Measurements from ENCODE around the gene GLIS1.

The GLIS1 gene

GRCh38 chr1:53503433-53504217, 235.3 kb downstream of the GLIS1 start:
- no peak for DNase-seq (ENCODE audit: low read depth)
- no peak for TF ChIP-seq CTCF (conservative IDR thresholded peaks at IDR 0.05; ENCODE audit: low read depth, low read length)
- no peak overlapping the region for H3K4me3 ChIP-seq (ENCODE audit: low read depth, low read length)

- no peak for TF ChIP-seq CTCF (conservative IDR thresholded peaks at IDR 0.05; ENCODE audit: low read depth, low read length)
- H3K4me3 ChIP-seq (ENCODE audit: low read depth, low read length), result no peak overlapping the region
- DNase-seq (ENCODE audit: low read depth), result no peak
Measured at GRCh38 chr1:53502641-53503432, 236.1 kb downstream of the GLIS1 start.

GRCh38 chr1:53501065-53502005, 237.6 kb downstream of the GLIS1 start:
- no peak for TF ChIP-seq CTCF (conservative IDR thresholded peaks at IDR 0.05; ENCODE audit: low read depth, low read length)
- H3K4me3 ChIP-seq (ENCODE audit: low read depth, low read length), result no peak overlapping the region
- DNase-seq (ENCODE audit: low read depth), result no peak

- DNase-seq (ENCODE audit: low read depth), result no peak
- no peak overlapping the region for H3K4me3 ChIP-seq (ENCODE audit: low read depth, low read length)
- no peak for TF ChIP-seq CTCF (conservative IDR thresholded peaks at IDR 0.05; ENCODE audit: low read depth, low read length)
Measured at GRCh38 chr1:53500204-53501064, 238.5 kb downstream of the GLIS1 start.

GRCh38 chr1:53499257-53500203, 239.4 kb downstream of the GLIS1 start:
- H3K4me3 ChIP-seq (ENCODE audit: low read depth, low read length), result no peak overlapping the region
- TF ChIP-seq CTCF (conservative IDR thresholded peaks at IDR 0.05; ENCODE audit: low read depth, low read length), result no peak
- no peak for DNase-seq (ENCODE audit: low read depth)
